ENCODE measurements around the gene AMPH.

Gene AMPH

DNA sequence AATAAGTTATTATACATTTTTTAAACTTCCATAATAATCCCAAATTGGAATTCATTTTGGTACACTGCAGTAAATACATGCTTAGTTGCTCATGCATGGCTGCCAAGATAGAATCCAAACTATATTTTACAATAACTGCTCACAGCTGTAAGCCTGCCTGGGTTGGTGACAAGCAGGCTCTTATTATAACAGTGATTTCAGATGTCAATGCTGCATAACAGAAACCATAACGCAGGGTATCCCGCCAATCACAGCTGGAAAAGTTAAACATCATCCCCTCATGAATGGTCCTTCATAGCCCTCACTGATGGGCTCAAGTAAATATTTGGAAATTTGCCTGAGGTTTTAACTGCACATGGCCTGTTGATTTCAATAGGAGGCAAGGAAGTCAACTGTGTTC is 149.8 kb downstream of the AMPH start:
- no peak for DNase-seq (ENCODE audit: low read depth)
- no peak overlapping the region for H3K4me3 ChIP-seq (ENCODE audit: low read depth, low read length)

GRCh38 chr7:38478404-38478803 is 152.8 kb downstream of the AMPH start:
- H3K4me3 ChIP-seq (ENCODE audit: low read depth, low read length) = no peak overlapping the region
- DNase-seq (ENCODE audit: low read depth) = no peak

- no peak for DNase-seq (ENCODE audit: low read depth)
Observed at GRCh38 chr7:38477333-38477732, 153.8 kb downstream of the AMPH start.

GRCh38 chr7:38476764-38477163 is 154.4 kb downstream of the AMPH start:
- H3K4me3 ChIP-seq (ENCODE audit: low read depth, low read length) = no peak overlapping the region
- DNase-seq (ENCODE audit: low read depth) = no peak

More at GRCh38 chr7:38477333-38477732, 153.8 kb downstream of the AMPH start:
- no peak overlapping the region for H3K4me3 ChIP-seq (ENCODE audit: low read depth, low read length)

DNA sequence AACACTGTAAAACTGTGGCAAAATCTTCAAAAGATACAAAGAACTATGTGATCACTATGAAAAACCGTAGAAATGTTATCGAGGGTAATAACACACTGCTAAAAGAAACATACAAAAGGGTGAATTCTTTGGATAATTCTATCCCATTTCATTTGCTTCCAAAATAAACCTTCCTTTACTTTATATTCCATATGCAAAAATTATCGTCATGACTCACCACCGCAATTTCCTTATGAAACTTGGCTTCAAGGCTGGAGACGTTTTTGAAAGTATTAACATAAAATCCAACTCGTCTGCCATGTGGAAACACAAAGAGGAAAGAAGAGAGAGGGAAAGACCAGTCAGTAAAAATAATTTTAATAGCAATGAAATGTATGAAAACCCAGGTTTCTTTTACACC is 165.2 kb downstream of the AMPH start:
- no peak for DNase-seq (ENCODE audit: low read depth)
- no peak overlapping the region for H3K4me3 ChIP-seq (ENCODE audit: low read depth, low read length)

GRCh38 chr7:38463277-38464225 is 167.6 kb downstream of the AMPH start:
- no peak overlapping the region for H3K4me3 ChIP-seq (ENCODE audit: low read depth, low read length)
- DNase-seq (ENCODE audit: low read depth) = no peak

GRCh38 chr7:38462819-38463218 is 168.4 kb downstream of the AMPH start:
- DNase-seq (ENCODE audit: low read depth) = no peak
- H3K4me3 ChIP-seq (ENCODE audit: low read depth, low read length) = no peak overlapping the region

DNA sequence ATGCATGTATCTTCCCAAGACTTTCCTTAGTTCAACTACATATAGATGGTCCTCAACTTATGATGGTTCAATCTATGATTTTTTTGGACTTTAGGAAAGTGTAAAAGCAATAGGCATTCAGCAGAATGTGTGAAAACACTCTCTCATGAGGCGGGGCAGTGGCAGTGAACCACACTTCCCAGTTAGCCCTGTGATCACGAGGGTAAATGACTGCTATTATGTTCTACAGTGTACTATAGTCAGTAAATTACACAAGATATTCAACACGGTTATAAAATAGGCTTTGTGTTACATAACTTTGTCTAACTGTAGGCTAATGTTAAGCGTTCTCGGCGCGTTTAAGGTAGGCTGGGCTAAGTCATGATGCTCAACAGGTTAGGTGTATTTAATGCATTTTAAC is 169.3 kb downstream of the AMPH start:
- DNase-seq (ENCODE audit: low read depth) = no peak
- H3K4me3 ChIP-seq (ENCODE audit: low read depth, low read length) = no peak overlapping the region

DNA sequence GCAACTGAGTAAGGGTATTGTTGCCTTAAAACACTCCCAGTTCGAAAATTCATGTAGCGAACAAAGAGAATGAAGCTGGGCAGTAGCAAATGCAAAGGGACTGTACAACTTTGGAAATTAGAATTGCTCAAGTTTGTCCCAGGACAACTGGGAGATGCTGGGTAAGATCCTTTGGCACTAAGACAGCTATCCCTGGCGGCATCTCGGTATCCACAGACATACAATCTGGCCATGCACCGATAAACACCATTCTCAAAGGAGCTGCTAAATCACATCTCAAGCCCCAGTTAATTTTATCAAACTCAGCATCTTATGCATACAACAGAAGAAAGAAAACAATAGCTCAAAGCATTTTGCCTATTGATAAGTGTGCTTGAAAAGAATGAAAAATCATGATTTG is 177.3 kb downstream of the AMPH start:
- no peak for DNase-seq (ENCODE audit: low read depth)
- no peak overlapping the region for H3K4me3 ChIP-seq (ENCODE audit: low read depth, low read length)

GRCh38 chr7:38453168-38453567 is 178.0 kb downstream of the AMPH start:
- no peak for DNase-seq (ENCODE audit: low read depth)
- no peak overlapping the region for H3K4me3 ChIP-seq (ENCODE audit: low read depth, low read length)

- no peak for DNase-seq (ENCODE audit: low read depth)
- no peak overlapping the region for H3K4me3 ChIP-seq (ENCODE audit: low read depth, low read length)
Observed at GRCh38 chr7:38452681-38453108, 178.5 kb downstream of the AMPH start.

DNA sequence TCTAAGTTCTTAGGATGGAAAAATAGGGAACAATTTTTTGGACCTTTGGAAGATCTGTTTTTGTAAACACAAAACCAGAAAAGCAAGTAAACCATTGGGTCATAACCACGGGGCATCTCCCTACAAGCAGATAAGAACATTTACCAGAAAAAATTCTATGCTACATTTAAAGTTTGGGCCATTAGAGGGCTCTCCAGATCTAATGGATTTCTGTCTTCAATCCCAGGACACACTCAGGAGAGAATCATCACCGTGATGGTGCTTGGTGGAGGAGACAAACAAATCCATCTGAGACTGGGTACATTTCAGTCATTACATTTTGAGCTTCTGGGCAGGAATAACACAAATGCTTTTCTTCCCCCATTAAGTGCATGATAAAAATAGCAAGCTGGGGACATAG is 179.3 kb downstream of the AMPH start:
- H3K4me3 ChIP-seq (ENCODE audit: low read depth, low read length) = no peak overlapping the region
- DNase-seq (ENCODE audit: low read depth) = no peak

DNA sequence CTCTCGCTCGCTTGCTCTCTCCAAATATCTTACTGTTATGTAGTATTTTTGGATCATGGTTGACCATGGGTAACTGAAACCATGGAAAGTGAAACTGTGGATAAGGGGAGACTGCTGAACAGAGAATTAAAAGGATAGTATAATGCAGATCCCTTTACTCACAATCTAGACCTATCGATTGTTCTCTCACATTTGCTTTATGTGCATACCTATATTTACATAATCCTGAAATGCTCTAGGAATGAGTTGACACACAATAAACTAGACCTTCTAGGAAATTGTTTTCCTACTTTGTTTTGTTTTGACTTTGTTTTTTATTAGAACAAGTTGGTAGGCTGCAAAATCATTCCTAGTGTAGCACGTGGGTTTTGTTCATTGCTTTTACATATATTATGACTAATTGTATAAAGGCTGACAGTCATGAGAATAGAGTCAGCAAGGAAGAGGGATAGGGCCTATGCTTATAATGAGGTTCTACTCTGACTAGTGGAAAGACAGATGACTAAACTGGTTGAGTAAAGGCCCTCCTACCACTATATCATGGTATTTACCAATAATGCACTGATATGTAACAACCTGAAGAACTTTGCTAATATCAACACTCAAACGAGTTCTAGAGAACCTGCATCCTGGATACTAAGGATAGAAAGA is 182.5 kb downstream of the AMPH start:
- H3K4me3 ChIP-seq (ENCODE audit: low read depth, low read length) = no peak overlapping the region
- no peak for DNase-seq (ENCODE audit: low read depth)

- DNase-seq (ENCODE audit: low read depth) = peak; percentile 73
- H3K4me3 ChIP-seq (ENCODE audit: low read depth, low read length) = no peak overlapping the region
Observed at GRCh38 chr7:38448054-38448453, 183.1 kb downstream of the AMPH start.

DNA sequence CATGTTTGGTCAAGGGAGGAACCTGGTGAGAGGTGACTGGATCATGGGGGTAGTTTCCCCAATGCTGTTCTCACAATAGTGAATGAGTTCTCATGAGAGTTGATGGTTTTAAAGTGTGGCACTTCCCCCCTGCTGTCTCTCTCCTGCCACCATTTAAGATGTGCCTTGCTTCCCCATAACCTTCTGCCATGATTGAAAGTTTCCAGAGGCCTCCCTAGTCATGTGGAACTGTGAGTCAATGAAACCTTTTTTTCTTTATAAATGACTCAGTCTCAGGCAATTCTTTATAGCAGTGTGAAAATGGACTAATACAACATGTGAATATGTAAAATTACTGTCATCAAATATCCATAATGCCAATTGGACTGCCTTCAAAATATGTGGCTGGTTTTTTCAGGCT is 192.2 kb downstream of the AMPH start:
- no peak overlapping the region for H3K4me3 ChIP-seq (ENCODE audit: low read depth, low read length)
- DNase-seq (ENCODE audit: low read depth) = no peak

GRCh38 chr7:38432671-38433070 is 198.5 kb downstream of the AMPH start:
- no peak for DNase-seq (ENCODE audit: low read depth)

GRCh38 chr7:38432080-38432479 is 199.1 kb downstream of the AMPH start:
- no peak overlapping the region for H3K4me3 ChIP-seq (ENCODE audit: low read depth, low read length)
- no peak for DNase-seq (ENCODE audit: low read depth)

More at GRCh38 chr7:38432671-38433070, 198.5 kb downstream of the AMPH start:
- H3K4me3 ChIP-seq (ENCODE audit: low read depth, low read length) = no peak overlapping the region

DNA sequence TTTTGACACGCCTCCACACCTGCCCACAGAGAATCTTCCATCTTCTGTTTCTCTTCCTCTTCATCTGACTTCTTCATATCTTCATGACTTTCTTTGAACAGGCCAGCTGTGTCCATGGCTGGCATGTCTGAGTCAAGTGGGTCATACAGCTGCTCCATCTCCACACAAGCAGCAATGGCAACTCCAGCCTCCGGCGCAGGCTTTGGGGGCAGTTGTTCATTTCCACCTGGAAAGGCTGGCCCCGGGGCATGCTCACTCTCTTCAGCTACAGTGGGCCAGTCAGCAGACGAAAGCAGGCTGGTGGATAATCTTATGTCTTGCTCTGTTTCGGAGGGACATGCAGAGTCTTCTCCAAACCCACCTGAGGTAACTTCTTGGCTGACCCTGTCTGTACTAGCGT is 202.1 kb downstream of the AMPH start:
- no peak for DNase-seq (ENCODE audit: low read depth)

DNA sequence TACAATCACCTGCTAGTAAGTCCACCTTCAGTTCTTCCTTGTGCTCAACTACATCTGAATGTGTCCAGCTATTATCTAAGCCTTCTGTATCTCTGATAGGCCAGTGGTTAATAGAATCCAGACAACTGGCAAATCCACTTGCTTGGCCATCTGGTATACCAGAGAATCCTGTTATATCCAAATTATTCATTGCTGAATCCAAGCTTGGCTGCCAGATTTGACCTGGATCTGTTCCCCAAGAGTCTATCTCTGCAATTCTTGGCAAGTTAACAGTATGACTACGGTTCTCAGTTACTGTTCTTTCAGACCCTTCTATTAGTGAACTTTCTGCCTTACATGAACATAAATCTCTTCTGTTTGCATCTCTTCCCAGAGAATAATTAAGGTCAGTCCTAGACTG is 203.1 kb downstream of the AMPH start:
- no peak for DNase-seq (ENCODE audit: low read depth)
- no peak overlapping the region for H3K4me3 ChIP-seq (ENCODE audit: low read depth, low read length)

More for the DNA sequence above, 202.1 kb downstream of the AMPH start:
- no peak overlapping the region for H3K4me3 ChIP-seq (ENCODE audit: low read depth, low read length)

- DNase-seq (ENCODE audit: low read depth) = no peak
- no peak overlapping the region for H3K4me3 ChIP-seq (ENCODE audit: low read depth, low read length)
Observed at GRCh38 chr7:38427279-38427955, 203.8 kb downstream of the AMPH start.
